ENCODE measurements around the gene PTMS. TPM values are rescaled to one million over a fixed set of nuclear protein-coding genes. Genes with fewer than 3 reads are reported as not detected.
A peak's percentile ranks its signal among the peaks of the same experiment; 100 is the strongest.

The PTMS gene
- total and polyA plus RNA-seq, 2 of the 13 experiments (the other 11 are each of a cell fraction or from before 2014, with no cell fraction given), result 40.5 to 82.4 TPM

DNA sequence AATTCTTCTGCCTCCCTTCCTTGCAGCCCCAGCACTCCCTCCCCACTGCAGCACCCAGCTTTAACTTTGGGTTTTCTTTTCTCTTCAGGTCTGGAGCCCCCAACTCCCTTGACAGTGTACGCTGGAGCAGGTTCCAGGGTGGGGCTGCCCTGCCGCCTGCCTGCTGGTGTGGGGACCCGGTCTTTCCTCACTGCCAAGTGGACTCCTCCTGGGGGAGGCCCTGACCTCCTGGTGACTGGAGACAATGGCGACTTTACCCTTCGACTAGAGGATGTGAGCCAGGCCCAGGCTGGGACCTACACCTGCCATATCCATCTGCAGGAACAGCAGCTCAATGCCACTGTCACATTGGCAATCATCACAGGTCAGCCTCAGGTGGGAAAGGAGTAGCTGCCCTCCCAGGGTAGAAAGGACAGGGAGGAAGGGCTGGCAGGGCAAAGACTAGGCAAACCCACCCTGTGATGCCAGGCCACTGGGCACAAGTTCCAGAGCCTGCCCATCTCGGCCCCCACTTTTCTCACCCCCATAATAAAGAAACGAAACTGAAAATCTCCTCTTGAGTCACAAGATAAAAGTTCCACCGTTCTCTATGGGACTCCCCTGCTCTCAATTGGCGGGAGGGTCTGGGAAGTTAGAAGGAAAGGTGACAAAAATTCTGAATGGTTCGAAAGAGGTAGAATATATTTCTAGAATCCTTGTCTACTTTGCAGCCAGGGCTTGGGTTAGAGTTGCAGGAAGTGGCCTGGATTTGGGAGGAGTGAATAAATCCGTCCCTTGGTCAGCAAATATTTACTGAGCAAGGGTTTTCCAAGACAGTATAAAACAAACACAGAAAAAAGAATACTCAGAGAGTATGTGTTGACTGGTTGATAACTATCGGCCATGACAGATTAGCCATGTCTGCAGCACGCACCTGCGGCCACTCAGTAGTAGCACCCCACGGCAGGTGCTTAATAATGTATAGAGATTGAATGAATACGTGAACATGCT, 9.3 kb downstream of the PTMS start (continued):
- TF ChIP-seq ZBTB25 (CRISPR knock-in tag; IDR thresholded peaks at IDR 0.05) (no peak), KLF16 (CRISPR knock-in tag; IDR thresholded peaks at IDR 0.05) (peak in 1 of 2 experiments; percentile 84; a peak in 1 of 4 replicates), MAF1 (CRISPR knock-in tag; IDR thresholded peaks at IDR 0.05; ENCODE audit: borderline replicate concordance) (no peak), GTF2F1 (IDR thresholded peaks at IDR 0.05; ENCODE audit: low read length) (no peak), ZNF746 (CRISPR knock-in tag; IDR thresholded peaks at IDR 0.05) (peak; percentile 54; the same call in 1 of the 2 replicates), YEATS4 (CRISPR knock-in tag; IDR thresholded peaks at IDR 0.05; ENCODE audit: borderline replicate concordance) (peak; percentile 67; the same call in 1 of the 2 replicates), MLX (CRISPR knock-in tag; IDR thresholded peaks at IDR 0.05) (peak; percentile 83), TBX2 (CRISPR knock-in tag; IDR thresholded peaks at IDR 0.05; ENCODE audit: borderline replicate concordance) (peak; percentile 57), MLLT10 (CRISPR knock-in tag; IDR thresholded peaks at IDR 0.05) (no peak), ZNF598 (CRISPR knock-in tag; IDR thresholded peaks at IDR 0.05; ENCODE audit: borderline replicate concordance) (0 out of 2 replicates have a peak, but pooled peaks have one; percentile 5), EP300 (IDR thresholded peaks at IDR 0.05; ENCODE audit: low read depth in 2 of 2, low read length in 2 of 2) (peak in 1 of 2 experiments; percentile 88; a peak in 2 of 4 replicates), EP300 (CRISPR knock-in tag; IDR thresholded peaks at IDR 0.05; ENCODE audit: borderline replicate concordance) (peak; percentile 16; the same call in 1 of the 2 replicates), ZFP62 (CRISPR knock-in tag; IDR thresholded peaks at IDR 0.05) (no peak), ZFP41 (CRISPR knock-in tag; IDR thresholded peaks at IDR 0.05; ENCODE audit: borderline replicate concordance) (no peak), RXRB (CRISPR knock-in tag; IDR thresholded peaks at IDR 0.05; ENCODE audit: borderline replicate concordance) (peak; percentile 82), ZBTB8A (CRISPR knock-in tag; IDR thresholded peaks at IDR 0.05; ENCODE audit: borderline replicate concordance, low read depth) (peak; percentile 63; the same call in 1 of the 2 replicates), FOSL2 (CRISPR knock-in tag; IDR thresholded peaks at IDR 0.05) (peak; percentile 40; the same call in 1 of the 2 replicates), REXO4 (CRISPR knock-in tag; IDR thresholded peaks at IDR 0.05; ENCODE audit: borderline replicate concordance) (no peak), FOXA1 (IDR thresholded peaks at IDR 0.05) (no peak), FOXA1 (CRISPR knock-in tag; IDR thresholded peaks at IDR 0.05) (peak; percentile 90), GABPA (IDR thresholded peaks at IDR 0.05; ENCODE audit: low read depth, low read length) (no peak), GABPA (CRISPR knock-in tag; IDR thresholded peaks at IDR 0.05; ENCODE audit: low read depth) (peak; percentile 53), IRF2 (CRISPR knock-in tag; IDR thresholded peaks at IDR 0.05) (peak; percentile 72; the same call in 1 of the 2 replicates)
- TF ChIP-seq, protein P1, sequence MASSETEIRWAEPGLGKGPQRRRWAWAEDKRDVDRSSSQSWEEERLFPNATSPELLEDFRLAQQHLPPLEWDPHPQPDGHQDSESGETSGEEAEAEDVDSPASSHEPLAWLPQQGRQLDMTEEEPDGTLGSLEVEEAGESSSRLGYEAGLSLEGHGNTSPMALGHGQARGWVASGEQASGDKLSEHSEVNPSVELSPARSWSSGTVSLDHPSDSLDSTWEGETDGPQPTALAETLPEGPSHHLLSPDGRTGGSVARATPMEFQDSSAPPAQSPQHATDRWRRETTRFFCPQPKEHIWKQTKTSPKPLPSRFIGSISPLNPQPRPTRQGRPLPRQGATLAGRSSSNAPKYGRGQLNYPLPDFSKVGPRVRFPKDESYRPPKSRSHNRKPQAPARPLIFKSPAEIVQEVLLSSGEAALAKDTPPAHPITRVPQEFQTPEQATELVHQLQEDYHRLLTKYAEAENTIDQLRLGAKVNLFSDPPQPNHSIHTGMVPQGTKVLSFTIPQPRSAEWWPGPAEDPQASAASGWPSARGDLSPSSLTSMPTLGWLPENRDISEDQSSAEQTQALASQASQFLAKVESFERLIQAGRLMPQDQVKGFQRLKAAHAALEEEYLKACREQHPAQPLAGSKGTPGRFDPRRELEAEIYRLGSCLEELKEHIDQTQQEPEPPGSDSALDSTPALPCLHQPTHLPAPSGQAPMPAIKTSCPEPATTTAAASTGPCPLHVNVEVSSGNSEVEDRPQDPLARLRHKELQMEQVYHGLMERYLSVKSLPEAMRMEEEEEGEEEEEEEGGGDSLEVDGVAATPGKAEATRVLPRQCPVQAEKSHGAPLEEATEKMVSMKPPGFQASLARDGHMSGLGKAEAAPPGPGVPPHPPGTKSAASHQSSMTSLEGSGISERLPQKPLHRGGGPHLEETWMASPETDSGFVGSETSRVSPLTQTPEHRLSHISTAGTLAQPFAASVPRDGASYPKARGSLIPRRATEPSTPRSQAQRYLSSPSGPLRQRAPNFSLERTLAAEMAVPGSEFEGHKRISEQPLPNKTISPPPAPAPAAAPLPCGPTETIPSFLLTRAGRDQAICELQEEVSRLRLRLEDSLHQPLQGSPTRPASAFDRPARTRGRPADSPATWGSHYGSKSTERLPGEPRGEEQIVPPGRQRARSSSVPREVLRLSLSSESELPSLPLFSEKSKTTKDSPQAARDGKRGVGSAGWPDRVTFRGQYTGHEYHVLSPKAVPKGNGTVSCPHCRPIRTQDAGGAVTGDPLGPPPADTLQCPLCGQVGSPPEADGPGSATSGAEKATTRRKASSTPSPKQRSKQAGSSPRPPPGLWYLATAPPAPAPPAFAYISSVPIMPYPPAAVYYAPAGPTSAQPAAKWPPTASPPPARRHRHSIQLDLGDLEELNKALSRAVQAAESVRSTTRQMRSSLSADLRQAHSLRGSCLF (CRISPR knock-in tag; IDR thresholded peaks at IDR 0.05; ENCODE audit: borderline replicate concordance), result no peak

All from HepG2 (cell line).